H1 (cell line): ENCODE results near the gene BBIP1. TPM values are rescaled to one million over a fixed set of nuclear protein-coding genes. Genes with fewer than 3 reads are reported as not detected.

Experiments used
- EGR1 ChIP-seq: IDR thresholded peaks from 2 replicates; pipeline ENCODE4 v1.6.1; 2011; ENCODE audit warnings: low read depth, low read length, borderline replicate concordance
- JUN ChIP-seq: IDR thresholded peaks from 2 replicates; pipeline ENCODE4 v1.6.1; 2011; ENCODE audit warnings: low read depth, mild to moderate bottlenecking, improper control_type of control experiment, low read length
- TAF7 ChIP-seq: optimal IDR thresholded peaks from 2 replicates; pipeline ENCODE3; 2011; ENCODE audit warnings: low read depth, mild to moderate bottlenecking, inconsistent platforms, low read length, moderate library complexity, borderline replicate concordance
- TBP ChIP-seq: IDR thresholded peaks from 2 replicates; pipeline ENCODE4 v1.6.1; 2011; ENCODE audit warnings: low read depth, low read length, improper control_type of control experiment
- polyA plus RNA-seq, 7 experiments: library from polyadenylated mRNA; depleted of rRNA in 3 of 7; stranded (reverse) in 5 of 7; unstranded in 2 of 7; fragments of >200 nt in 5 of 7; fragments of 200-250 nt in 2 of 7; gene quantifications; 1 replicate in 5 of 7; 2 replicates in 1 of 7; 4 replicates in 1 of 7; pipeline versions ENCODE4 v1.2.1 to v1.2.3, GENCODE V29; 2011 to 2013; ENCODE audit warnings: missing spikeins in 2 of 7, mixed read lengths in 2 of 7
- total RNA-seq: library from RNA; stranded (reverse); fragmentation: NEBNext Ultra II Directional; extraction: Animal tissue kit (Norgen Biotek cat#: 25700); gene quantifications from 2 replicates; pipeline ENCODE4 v1.2.1, GENCODE V29; 2021
- TF ChIP-seq, protein P1 (sequence below): IDR thresholded peaks from 2 replicates; pipeline ENCODE4 v1.6.1; 2012; ENCODE audit warnings: inconsistent platforms

BBIP1 gene
- total and polyA plus RNA-seq, 2 of the 8 experiments (the other 6 are each of a cell fraction or from before 2014, with no cell fraction given), result 8.8 to 19.6 TPM

- TF ChIP-seq JUN (no peak), EGR1 (no peak), TAF7 (no peak), TBP (no peak)
- TF ChIP-seq, protein P1, sequence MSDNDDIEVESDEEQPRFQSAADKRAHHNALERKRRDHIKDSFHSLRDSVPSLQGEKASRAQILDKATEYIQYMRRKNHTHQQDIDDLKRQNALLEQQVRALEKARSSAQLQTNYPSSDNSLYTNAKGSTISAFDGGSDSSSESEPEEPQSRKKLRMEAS, result no peak
Observed at GRCh38 chr10:110863956-110864355, 55.0 kb downstream of the BBIP1 start (continued).
